K562 treated with DMSO at 1 percent for 48 hours (cell line): Measurements from ENCODE around the gene RBM7. TPM values are rescaled to one million over a fixed set of nuclear protein-coding genes. Genes with fewer than 3 reads are reported as not detected.

ENCODE experiments used
- total RNA-seq: library from RNA; unstranded; fragments of 300-600 nt; gene quantifications from 2 replicates; pipeline ENCODE4 v1.2.3, GENCODE V29; 2022; ENCODE audit warnings: low replicate concordance; ENCODE audit errors: extremely low read depth

Gene RBM7, protein sequence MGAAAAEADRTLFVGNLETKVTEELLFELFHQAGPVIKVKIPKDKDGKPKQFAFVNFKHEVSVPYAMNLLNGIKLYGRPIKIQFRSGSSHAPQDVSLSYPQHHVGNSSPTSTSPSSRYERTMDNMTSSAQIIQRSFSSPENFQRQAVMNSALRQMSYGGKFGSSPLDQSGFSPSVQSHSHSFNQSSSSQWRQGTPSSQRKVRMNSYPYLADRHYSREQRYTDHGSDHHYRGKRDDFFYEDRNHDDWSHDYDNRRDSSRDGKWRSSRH
- not detected in 2 replicates for total RNA-seq

DNA sequence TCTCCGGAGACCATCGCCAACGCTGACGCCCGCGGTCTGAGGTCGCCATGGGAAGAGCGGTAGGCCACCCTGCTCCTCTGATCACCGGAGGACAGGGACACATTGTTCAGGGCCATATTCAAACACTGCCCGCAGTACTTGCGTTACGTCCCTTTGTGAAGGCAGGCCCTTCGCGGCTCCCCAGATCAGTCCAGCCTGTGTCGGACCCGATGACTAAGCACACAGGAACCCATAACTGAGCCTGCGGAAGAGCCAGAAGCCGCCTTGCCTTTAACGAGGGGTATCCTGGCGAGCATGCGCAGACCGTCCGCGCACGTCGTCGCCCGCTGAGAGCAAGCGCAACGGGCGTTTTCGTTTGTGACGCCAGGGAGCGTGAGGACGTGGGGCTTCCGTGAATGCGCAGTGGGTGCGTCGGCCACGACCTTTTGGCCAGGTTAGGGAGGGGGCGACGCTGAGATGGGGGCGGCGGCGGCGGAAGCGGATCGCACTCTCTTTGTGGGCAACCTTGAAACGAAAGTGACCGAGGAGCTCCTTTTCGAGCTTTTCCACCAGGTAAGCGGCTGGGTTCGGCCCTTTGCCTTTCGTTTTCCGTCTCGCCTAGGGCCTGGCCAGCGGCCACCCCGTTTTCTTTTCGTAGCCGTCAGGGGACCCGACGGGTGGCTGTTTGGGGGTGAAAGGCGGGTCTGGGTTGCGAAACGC lies at the start of gene RBM7, which contains the start of gene C11orf71:
RBM7 (plus strand) TSS at position 451 of the 699 bp plus-strand sequence; CDS start at position 457, 6 bp downstream.
C11orf71 (minus strand) TSS at position 296 of the 699 bp plus-strand sequence; CDS start at position 116, 180 bp downstream.

DNA sequence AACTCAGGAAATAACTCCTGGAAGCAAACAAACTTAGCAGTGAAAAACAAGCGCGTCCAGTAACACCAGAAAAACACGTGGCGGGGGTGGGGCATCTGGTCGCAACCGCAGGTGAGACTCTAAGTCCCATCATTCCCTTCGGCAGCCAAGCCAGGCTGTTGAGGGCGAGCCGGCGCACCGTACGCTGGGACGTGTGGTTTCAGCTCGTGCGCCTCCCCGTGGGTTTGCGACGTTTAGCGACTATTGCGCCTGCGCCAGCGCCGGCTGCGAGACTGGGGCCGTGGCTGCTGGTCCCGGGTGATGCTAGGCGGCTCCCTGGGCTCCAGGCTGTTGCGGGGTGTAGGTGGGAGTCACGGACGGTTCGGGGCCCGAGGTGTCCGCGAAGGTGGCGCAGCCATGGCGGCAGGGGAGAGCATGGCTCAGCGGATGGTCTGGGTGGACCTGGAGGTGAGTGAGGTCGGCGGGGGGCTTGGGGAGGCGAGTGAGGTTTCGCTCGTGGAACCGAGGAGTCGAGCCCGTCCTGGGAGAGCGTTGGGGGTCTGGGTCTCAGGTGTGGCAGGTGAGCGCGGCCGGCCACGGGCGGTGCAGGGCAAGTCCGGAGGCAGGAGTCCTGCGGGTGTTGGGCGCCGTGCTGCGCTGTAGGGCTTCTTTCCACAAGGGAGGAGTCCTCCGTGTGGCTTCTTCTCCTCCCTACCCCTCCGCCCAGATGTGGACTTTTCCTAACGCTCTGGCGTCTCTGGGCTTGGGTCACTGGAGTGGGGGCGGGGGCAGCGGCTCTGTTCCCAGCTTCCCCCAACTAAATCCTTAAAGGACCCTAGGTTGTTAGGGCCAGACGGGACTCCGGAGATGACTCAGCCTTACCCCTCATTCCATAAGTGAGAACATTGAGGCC lies 39.0 kb downstream of the RBM7 start, which contains the start of gene REXO2:
REXO2 (plus strand) TSS at position 239 of the 892 bp plus-strand sequence; CDS start at position 301, 62 bp downstream.

Other genes with a start within 250 kb of the RBM7 start
- gene NNMT, start 104.3 kb upstream of the RBM7 start, total RNA-seq, result not detected in 2 replicates
- not detected in 2 replicates for gene C11orf71, start 155 bp upstream of the RBM7 start, total RNA-seq
- gene REXO2, start 38.8 kb downstream of the RBM7 start, total RNA-seq, result not detected in 2 replicates
- gene NXPE1, start 159.2 kb downstream of the RBM7 start, total RNA-seq, result not detected in 2 replicates
- gene NXPE4, start 195.1 kb downstream of the RBM7 start, total RNA-seq, result not detected in 2 replicates